ENCODE results near the gene SEPTIN8.

- TF ChIP-seq CTCF (IDR thresholded peaks at IDR 0.05) (no peak), USF2 (IDR thresholded peaks at IDR 0.05) (no peak), REST (IDR thresholded peaks at IDR 0.05) (no peak), CHD4 (IDR thresholded peaks at IDR 0.05; ENCODE audit: borderline replicate concordance) (no peak), TP53 (CRISPR knock-in tag; IDR thresholded peaks at IDR 0.05) (no peak), EP300 (IDR thresholded peaks at IDR 0.05) (no peak), MAZ (IDR thresholded peaks at IDR 0.05; ENCODE audit: borderline replicate concordance, low read depth, low read length) (no peak), RAD21 (conservative IDR thresholded peaks at IDR 0.05 in 1 of 2, IDR thresholded peaks at IDR 0.05 in 1 of 2) (no peak)
Measured at GRCh38 chr5:132814503-132815294, 37.7 kb upstream of the SEPTIN8 start.
